HG02610 (cell line): ENCODE data around the gene TMEM219.
A peak's percentile ranks its signal among the peaks of the same experiment; 100 is the strongest.
"Not testable (repeated sequence)": the region's sequence is repeated elsewhere in the genome, so short reads cannot be mapped to it uniquely, and the experiment has no call there.

Source experiments
- ATAC-seq: cut with Tn5 transposase; IDR thresholded peaks from one replicate; pipeline ENCODE4 v1.9.1; 2021; ENCODE audit warnings: mild to moderate bottlenecking, moderate library complexity; ENCODE audit not compliant: unreplicated experiment

Gene TMEM219, protein sequence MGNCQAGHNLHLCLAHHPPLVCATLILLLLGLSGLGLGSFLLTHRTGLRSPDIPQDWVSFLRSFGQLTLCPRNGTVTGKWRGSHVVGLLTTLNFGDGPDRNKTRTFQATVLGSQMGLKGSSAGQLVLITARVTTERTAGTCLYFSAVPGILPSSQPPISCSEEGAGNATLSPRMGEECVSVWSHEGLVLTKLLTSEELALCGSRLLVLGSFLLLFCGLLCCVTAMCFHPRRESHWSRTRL

GRCh38 chr16:29961479-29962343 lies at the start of gene TMEM219:
TMEM219 (plus strand) TSS chr16:29962079; CDS start chr16:29963144, 1,065 bp downstream.
- peak; percentile 84 for ATAC-seq

- no peak for ATAC-seq
Measured at GRCh38 chr16:29912087-29912486, 49.8 kb upstream of the TMEM219 start.

- no peak for ATAC-seq
Measured at GRCh38 chr16:29913514-29913913, 48.4 kb upstream of the TMEM219 start.

GRCh38 chr16:29915590-29916247 lies 46.2 kb upstream of the TMEM219 start:
- no peak for ATAC-seq

DNA sequence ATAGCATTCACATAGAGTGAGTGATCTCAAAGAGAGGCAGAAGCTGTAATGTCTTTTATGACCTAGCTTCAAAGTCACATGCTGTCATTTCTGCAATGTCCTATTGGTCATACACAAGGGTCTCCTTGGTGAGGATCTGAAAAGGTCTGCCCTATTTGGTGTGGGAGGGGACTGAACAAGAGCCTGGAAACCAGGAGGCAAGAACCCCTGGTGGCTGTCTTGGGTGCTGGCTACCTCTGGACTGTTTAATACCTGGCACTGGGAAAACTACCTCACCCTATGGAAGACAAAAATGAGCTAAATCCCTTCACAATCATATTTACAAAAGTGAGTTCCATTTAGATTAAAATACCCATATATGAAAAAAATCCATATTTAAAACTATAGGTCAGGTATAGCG lies 44.9 kb upstream of the TMEM219 start:
- no peak for ATAC-seq

- ATAC-seq: no peak
Measured at GRCh38 chr16:29920288-29921033, 41.4 kb upstream of the TMEM219 start.

- no peak for ATAC-seq
Measured at GRCh38 chr16:29921034-29921385, 40.9 kb upstream of the TMEM219 start.

- ATAC-seq: no peak
Measured at GRCh38 chr16:29922326-29922725, 39.6 kb upstream of the TMEM219 start.

- no peak for ATAC-seq
Measured at GRCh38 chr16:29922986-29923501, 38.8 kb upstream of the TMEM219 start.

DNA sequence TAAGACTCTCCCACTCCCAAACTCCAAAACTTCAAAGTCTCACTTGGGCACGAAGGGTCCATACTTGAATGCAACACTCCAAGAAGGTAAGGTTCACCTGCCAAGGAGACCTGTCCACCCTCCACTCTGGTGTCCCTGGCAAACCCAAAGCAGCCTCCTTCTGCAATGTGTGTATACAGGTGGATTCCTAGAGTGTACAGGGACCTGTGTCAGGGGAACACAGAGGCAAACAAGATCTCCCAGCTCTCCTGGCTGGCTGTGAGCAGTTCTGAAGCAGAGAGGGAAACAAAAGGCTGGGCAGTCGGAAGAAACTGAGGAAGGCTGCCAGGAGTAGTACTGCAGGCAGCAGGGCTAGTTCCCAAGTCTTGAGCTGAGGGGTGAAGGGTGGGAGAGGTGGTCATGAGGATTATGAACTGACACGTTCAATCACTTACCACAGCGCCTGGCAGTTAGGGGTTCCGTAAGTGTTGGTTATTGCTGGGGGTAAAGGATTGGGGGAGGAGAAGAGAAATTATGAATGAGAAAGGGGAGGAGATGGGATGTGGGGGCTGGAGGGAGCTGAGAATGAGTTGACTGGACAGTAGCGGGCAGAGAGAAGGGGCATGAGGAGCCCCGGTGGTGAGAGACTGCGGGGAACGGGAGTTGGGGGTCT lies 36.6 kb upstream of the TMEM219 start:
- peak; percentile 6 for ATAC-seq

DNA sequence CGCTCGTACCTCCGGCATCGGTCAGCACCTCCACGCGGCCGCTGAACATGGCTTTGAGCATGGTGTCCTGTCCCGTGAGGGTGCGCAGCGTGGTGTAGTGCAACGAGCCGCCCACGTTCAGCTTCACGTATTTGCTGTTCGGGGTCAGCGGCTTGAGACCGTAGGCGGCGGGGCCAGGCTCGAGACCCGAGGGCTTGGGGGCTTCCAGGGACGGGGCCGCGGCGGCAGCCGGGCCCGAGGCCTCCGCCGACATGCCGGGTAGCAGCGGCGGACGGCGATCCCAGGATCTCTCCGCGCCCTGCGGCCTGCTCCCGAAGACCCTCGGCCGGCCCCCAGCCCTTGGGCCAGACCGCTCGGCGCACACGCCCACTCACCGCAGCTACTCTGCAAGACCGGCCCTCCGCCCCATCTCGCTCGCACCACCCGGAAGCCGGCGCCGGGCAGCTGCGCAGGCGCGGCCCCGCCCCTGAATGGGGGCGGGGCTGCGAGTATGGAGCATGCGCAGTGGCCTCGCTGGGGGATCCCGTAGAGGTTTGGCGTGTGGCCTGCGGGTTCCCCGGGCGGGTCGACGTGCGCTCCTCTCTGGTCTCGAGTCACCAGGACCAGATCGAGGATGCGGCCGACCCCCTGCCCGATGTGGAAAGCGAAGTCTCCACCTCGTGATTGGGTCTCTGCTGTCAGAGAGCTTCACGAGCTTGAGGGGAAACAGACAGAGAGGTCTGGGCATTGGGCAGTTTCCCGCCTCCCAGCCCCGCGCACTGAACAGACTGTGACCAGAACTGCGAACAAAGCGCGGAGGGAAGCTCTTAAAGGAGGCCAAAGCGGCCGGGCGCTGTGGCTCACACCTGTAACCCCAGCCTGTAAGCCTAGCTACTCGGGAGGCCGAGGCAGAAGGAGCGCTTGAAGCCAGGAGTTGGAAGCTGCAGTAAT lies 35.8 kb upstream of the TMEM219 start, which contains the start of gene KCTD13:
Gene KCTD13 (minus strand): TSS at position 446 of the 930 bp plus-strand sequence. CDS start 193 bp downstream, at position 253.
- ATAC-seq: peak; percentile 81

- no peak for ATAC-seq
Measured at GRCh38 chr16:29926711-29927052, 35.2 kb upstream of the TMEM219 start.

GRCh38 chr16:29927070-29927905 lies 34.6 kb upstream of the TMEM219 start:
- no peak for ATAC-seq

DNA sequence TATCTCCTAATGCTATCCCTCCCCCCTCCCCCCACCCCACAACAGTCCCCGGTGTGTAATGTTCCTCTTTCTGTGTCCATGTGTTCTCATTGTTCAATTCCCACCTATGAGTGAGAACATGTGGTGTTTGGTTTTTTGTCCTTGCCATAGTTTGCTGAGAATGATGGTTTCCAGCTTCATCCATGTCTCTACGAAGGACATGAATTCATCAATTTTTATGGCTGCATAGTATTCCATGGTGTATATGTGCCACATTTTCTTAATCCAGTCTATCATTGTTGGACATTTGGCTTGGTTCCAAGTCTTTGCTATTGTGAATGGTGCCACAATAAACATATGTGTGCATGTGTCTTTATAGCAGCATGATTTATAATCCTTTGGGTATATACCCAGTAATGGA lies 30.1 kb upstream of the TMEM219 start:
- not testable (repeated sequence) for ATAC-seq

DNA sequence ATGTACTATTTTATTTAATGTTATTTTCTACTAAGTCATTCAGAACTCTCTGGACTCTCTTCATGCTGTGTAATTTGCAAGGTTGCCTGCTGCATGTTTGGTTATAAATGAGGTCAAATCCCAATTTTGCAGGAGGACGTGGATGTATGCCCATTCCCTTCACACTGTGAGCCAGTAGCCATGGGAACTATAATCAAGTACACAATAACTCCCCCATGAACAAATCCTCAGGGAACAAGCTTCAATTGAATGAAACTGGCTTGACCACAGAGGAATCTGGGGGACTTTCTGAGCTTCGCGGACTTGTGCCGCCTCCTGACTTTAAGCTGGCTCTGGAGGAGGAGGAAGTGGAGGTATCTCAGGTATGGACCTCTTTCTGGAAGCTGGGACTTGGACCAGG lies 21.2 kb upstream of the TMEM219 start:
- ATAC-seq: no peak

DNA sequence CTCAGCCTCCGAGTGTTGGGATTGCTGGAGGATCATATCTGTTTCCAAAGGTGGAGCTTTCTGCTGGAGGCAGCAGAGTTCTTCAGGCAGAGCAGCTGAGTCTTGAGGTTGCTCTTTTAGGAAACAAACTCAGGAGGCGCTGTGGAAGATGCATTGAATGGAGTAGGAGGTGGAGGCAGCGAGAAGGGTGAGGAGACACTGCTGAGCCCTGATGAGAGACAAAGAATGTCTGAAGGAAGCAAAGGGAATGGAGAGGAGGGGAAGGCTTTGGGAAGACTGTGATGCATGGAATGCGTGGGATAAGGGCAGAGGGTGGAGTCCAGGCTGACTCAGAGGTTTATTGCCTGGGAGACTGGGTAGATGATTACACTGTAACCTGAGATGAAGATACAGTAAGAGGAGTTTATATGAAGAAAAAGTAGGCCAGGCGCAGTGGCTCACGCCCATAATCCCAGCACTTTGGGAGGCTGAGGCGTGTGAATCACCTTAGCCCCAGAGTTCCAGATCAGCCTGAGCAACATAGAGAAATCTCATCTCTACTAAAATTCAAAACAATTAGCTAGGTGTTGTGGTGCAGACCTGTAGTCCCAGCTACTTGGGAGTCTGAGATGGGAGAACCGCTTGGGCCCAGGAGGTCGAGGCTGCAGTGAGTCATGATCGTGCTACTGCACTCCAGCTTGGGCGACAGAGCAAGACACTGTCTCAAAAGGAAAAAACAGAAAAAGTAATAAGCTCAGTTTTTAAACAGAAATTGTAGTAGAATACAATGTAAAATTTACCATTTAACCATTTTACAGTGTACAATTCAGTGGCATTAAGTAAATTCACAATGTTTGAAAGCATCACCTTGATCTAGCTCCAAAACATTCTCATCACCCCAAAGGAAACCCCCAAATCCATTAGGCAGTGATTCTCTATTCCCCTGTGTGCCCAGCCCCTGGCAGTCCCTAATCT lies 17.8 kb upstream of the TMEM219 start:
- no peak for ATAC-seq

GRCh38 chr16:29947897-29948296 lies 14.0 kb upstream of the TMEM219 start:
- no peak for ATAC-seq
